Activated T-cell treated with anti-CD3 and anti-CD28 coated beads, Interleukin-2, amount 50 U/mL, for 4 hours (primary cell): ENCODE data around the gene PARD6G. TPM values are rescaled to one million over a fixed set of nuclear protein-coding genes. Genes with fewer than 3 reads are reported as not detected.
A peak's percentile ranks its signal among the peaks of the same experiment; 100 is the strongest.
"Not testable (repeated sequence)": the region's sequence is repeated elsewhere in the genome, so short reads cannot be mapped to it uniquely, and the experiment has no call there.

Experiments
- ATAC-seq, 2 donors: fragments of 200-7000 bp; cut with Tn5 transposase; one replicate each; pipeline ENCODE4 v1.10.0; 2021
- DNase-seq: peaks from one replicate; pipeline ENCODE4 v3.0.0-alpha.2; 2020
- H3K27me3 Mint-ChIP-seq: one replicate; pipeline ENCODE4 v1.8.0; 2021; ENCODE audit warnings: low read depth, mixed read lengths
- H3K36me3 Mint-ChIP-seq: one replicate; pipeline ENCODE4 v1.8.0; 2022; ENCODE audit warnings: mixed read lengths; ENCODE audit not compliant: insufficient read depth
- H3K4me1 Mint-ChIP-seq: one replicate; pipeline ENCODE4 v1.8.0; 2021; ENCODE audit warnings: low read depth, mixed read lengths
- H3K4me3 Mint-ChIP-seq: one replicate; pipeline ENCODE4 v1.8.0; 2021; ENCODE audit warnings: mild to moderate bottlenecking, moderate library complexity, mixed read lengths
- H3K9me3 Mint-ChIP-seq: one replicate; pipeline ENCODE4 v1.8.0; 2021; ENCODE audit warnings: mixed read lengths
- total RNA-seq, 3 donors: library from RNA; stranded (reverse); gene quantifications; one replicate each; pipeline ENCODE4 v1.2.1, GENCODE V29; 2021

PARD6G gene
- total RNA-seq, 3 donors from 2014 or later = 0.37 to 0.61 TPM; not detected in 1

- H3K36me3 Mint-ChIP-seq = no peaks in the 10 kb centered on the region
- peaks cover 57% of the 10 kb centered on the region for H3K27me3 Mint-ChIP-seq
- ATAC-seq = no peak
- no peak overlapping the region for H3K4me3 Mint-ChIP-seq
- peaks cover 21% of the 10 kb centered on the region for H3K9me3 Mint-ChIP-seq
- DNase-seq = no peak
- peaks cover 8% of the 10 kb centered on the region for H3K4me1 Mint-ChIP-seq
These were observed 79.0 kb downstream of the PARD6G start for GRCh38 chr18:80168346-80168745.

GRCh38 chr18:80167931-80168330, 79.4 kb downstream of the PARD6G start:
- no peak for DNase-seq
- H3K27me3 Mint-ChIP-seq = peaks cover 56% of the 10 kb centered on the region

GRCh38 chr18:80167331-80167730, 80.0 kb downstream of the PARD6G start:
- Mint-ChIP-seq H3K4me1 (peaks cover 8% of the 10 kb centered on the region), H3K9me3 (peaks cover 21% of the 10 kb centered on the region), H3K4me3 (no peak overlapping the region), H3K27me3 (peaks cover 56% of the 10 kb centered on the region), H3K36me3 (no peaks in the 10 kb centered on the region)
- DNase-seq (no peak), ATAC-seq (no peak)

More at GRCh38 chr18:80167931-80168330, 79.4 kb downstream of the PARD6G start:
- Mint-ChIP-seq H3K4me1 (peaks cover 8% of the 10 kb centered on the region), H3K36me3 (no peaks in the 10 kb centered on the region), H3K9me3 (peaks cover 21% of the 10 kb centered on the region), H3K4me3 (no peak overlapping the region)
- no peak for ATAC-seq

- no peaks in the 10 kb centered on the region for H3K36me3 Mint-ChIP-seq
- H3K4me1 Mint-ChIP-seq = peaks cover 8% of the 10 kb centered on the region
- peaks cover 55% of the 10 kb centered on the region for H3K27me3 Mint-ChIP-seq
- peaks cover 21% of the 10 kb centered on the region for H3K9me3 Mint-ChIP-seq
- ATAC-seq (no peak), DNase-seq (no peak)
- no peak overlapping the region for H3K4me3 Mint-ChIP-seq
These were observed 80.6 kb downstream of the PARD6G start for GRCh38 chr18:80166725-80167124.

GRCh38 chr18:80166240-80166639, 81.1 kb downstream of the PARD6G start:
- Mint-ChIP-seq H3K4me1 (peaks cover 3% of the 10 kb centered on the region), H3K4me3 (no peak overlapping the region), H3K27me3 (peaks cover 51% of the 10 kb centered on the region), H3K36me3 (no peaks in the 10 kb centered on the region), H3K9me3 (peaks cover 21% of the 10 kb centered on the region)
- DNase-seq = no peak
- no peak for ATAC-seq

GRCh38 chr18:80164727-80165355, 82.5 kb downstream of the PARD6G start:
- H3K4me3 Mint-ChIP-seq, H3K36me3 Mint-ChIP-seq, DNase-seq, ATAC-seq, H3K4me1 Mint-ChIP-seq: not testable (repeated sequence)
- Mint-ChIP-seq H3K27me3 (peaks cover 46% of the 10 kb centered on the region), H3K9me3 (peaks cover 21% of the 10 kb centered on the region)

- H3K9me3 Mint-ChIP-seq = peaks cover 21% of the 10 kb centered on the region
- H3K27me3 Mint-ChIP-seq = peaks cover 47% of the 10 kb centered on the region
- no peak for DNase-seq
- H3K36me3 Mint-ChIP-seq = no peaks in the 10 kb centered on the region
- no peak overlapping the region for H3K4me3 Mint-ChIP-seq
- no peak for ATAC-seq
- H3K4me1 Mint-ChIP-seq = peaks cover 2% of the 10 kb centered on the region
These were observed 84.1 kb downstream of the PARD6G start for GRCh38 chr18:80163183-80163582.

GRCh38 chr18:80161781-80162417, 85.4 kb downstream of the PARD6G start:
- no peak for DNase-seq
- no peak for ATAC-seq
- H3K36me3 Mint-ChIP-seq = no peaks in the 10 kb centered on the region
- H3K4me1 Mint-ChIP-seq = peaks cover 2% of the 10 kb centered on the region
- H3K4me3 Mint-ChIP-seq = no peak overlapping the region
- peaks cover 45% of the 10 kb centered on the region for H3K27me3 Mint-ChIP-seq
- peaks cover 21% of the 10 kb centered on the region for H3K9me3 Mint-ChIP-seq

GRCh38 chr18:80159713-80160636, 87.3 kb downstream of the PARD6G start:
- peak; percentile 83 to 89 for ATAC-seq
- H3K27me3 Mint-ChIP-seq = peaks cover 45% of the 10 kb centered on the region
- peak overlapping the region; percentile 32 for H3K4me3 Mint-ChIP-seq
- H3K9me3 Mint-ChIP-seq = peaks cover 12% of the 10 kb centered on the region
- H3K4me1 Mint-ChIP-seq = peaks cover 2% of the 10 kb centered on the region
- DNase-seq = peak; percentile 23
- H3K36me3 Mint-ChIP-seq = no peaks in the 10 kb centered on the region

GRCh38 chr18:80158365-80158764, 88.9 kb downstream of the PARD6G start:
- H3K9me3 Mint-ChIP-seq = no peaks in the 10 kb centered on the region
- H3K4me1 Mint-ChIP-seq = peaks cover 6% of the 10 kb centered on the region
- ATAC-seq = no peak
- no peaks in the 10 kb centered on the region for H3K36me3 Mint-ChIP-seq
- H3K4me3 Mint-ChIP-seq = no peak overlapping the region
- no peak for DNase-seq
- peaks cover 33% of the 10 kb centered on the region for H3K27me3 Mint-ChIP-seq

- Mint-ChIP-seq H3K27me3 (peaks cover 28% of the 10 kb centered on the region), H3K4me1 (peaks cover 6% of the 10 kb centered on the region), H3K9me3 (no peaks in the 10 kb centered on the region), H3K4me3 (no peak overlapping the region), H3K36me3 (no peaks in the 10 kb centered on the region)
- no peak for ATAC-seq
- peak; percentile 68 for DNase-seq
These were observed 89.5 kb downstream of the PARD6G start for GRCh38 chr18:80157708-80158343.

GRCh38 chr18:80154293-80154692, 93.0 kb downstream of the PARD6G start:
- peaks cover 14% of the 10 kb centered on the region for H3K27me3 Mint-ChIP-seq
- H3K4me1 Mint-ChIP-seq = peaks cover 4% of the 10 kb centered on the region
- H3K9me3 Mint-ChIP-seq = no peaks in the 10 kb centered on the region
- no peaks in the 10 kb centered on the region for H3K36me3 Mint-ChIP-seq
- peak; percentile 82 to 86 for ATAC-seq
- H3K4me3 Mint-ChIP-seq = no peak overlapping the region
- no peak for DNase-seq

- peaks cover 22% of the 10 kb centered on the region for H3K27me3 Mint-ChIP-seq
- no peaks in the 10 kb centered on the region for H3K9me3 Mint-ChIP-seq
- H3K36me3 Mint-ChIP-seq = no peaks in the 10 kb centered on the region
- no peak for DNase-seq
- no peak for ATAC-seq
- H3K4me1 Mint-ChIP-seq = peaks cover 17% of the 10 kb centered on the region
- H3K4me3 Mint-ChIP-seq = no peak overlapping the region
These were observed 97.6 kb downstream of the PARD6G start for GRCh38 chr18:80149667-80150066.
